ENCODE data around the gene OLFML2B. TPM values are rescaled to one million over a fixed set of nuclear protein-coding genes. Genes with fewer than 3 reads are reported as not detected.

Gene OLFML2B
- total RNA-seq, 2 donors from 2014 or later = 0.75 to 1.00 TPM

GRCh38 chr1:161987303-161987702 is 36.4 kb downstream of the OLFML2B start:
- Histone ChIP-seq H3K9me3 (ENCODE audit: control insufficient read depth, low read length) (peaks cover 7% of the 10 kb centered on the region), H3K9ac (ENCODE audit: extremely low read depth, low read length, poor library complexity, severe bottlenecking) (no peak overlapping the region), H3K36me3 (ENCODE audit: control insufficient read depth, insufficient read depth, low read length) (no peaks in the 10 kb centered on the region), H3K27ac (ENCODE audit: low read depth, low read length) (no peak overlapping the region), H3K27me3 (ENCODE audit: control insufficient read depth, insufficient read depth, low read length, poor library complexity, severe bottlenecking) (no peaks in the 10 kb centered on the region), H3K4me3 (ENCODE audit: low read length) (no peak overlapping the region), H3K4me1 (ENCODE audit: control insufficient read depth, insufficient read depth, low read length) (no peaks in the 10 kb centered on the region)
- WGBS, 2 experiments (ENCODE audit: insufficient coverage in 1 of 2, insufficient read length in 1 of 2) = 87 to 100% methylated on average over 1 of the region's 1 CpG
- Mint-ChIP-seq H3K9me3 (peaks cover 4% of the 10 kb centered on the region), H3K27me3 (ENCODE audit: insufficient read depth) (peaks cover 2% of the 10 kb centered on the region), H3K36me3 (ENCODE audit: low read depth) (no peaks in the 10 kb centered on the region), H3K27ac (no peak overlapping the region), H3K4me3 (no peak overlapping the region), H3K4me1 (no peaks in the 10 kb centered on the region)
- no peak for TF ChIP-seq CTCF (conservative IDR thresholded peaks at IDR 0.05)
- DNase-seq = no peak

GRCh38 chr1:161986328-161986727 is 37.3 kb downstream of the OLFML2B start:
- H3K4me1 ChIP-seq (ENCODE audit: control insufficient read depth, insufficient read depth, low read length) = no peaks in the 10 kb centered on the region
- Mint-ChIP-seq H3K4me1 (no peaks in the 10 kb centered on the region), H3K27ac (no peak overlapping the region), H3K9me3 (peaks cover 4% of the 10 kb centered on the region), H3K27me3 (ENCODE audit: insufficient read depth) (peaks cover 2% of the 10 kb centered on the region), H3K36me3 (ENCODE audit: low read depth) (no peaks in the 10 kb centered on the region), H3K4me3 (no peak overlapping the region)
- 87 to 100% methylated on average over 2 to 4 of the region's 4 CpGs for whole genome bisulfite sequencing, 2 experiments (ENCODE audit: insufficient coverage in 1 of 2, insufficient read length in 1 of 2)
- no peak for TF ChIP-seq CTCF (conservative IDR thresholded peaks at IDR 0.05)
- no peak for DNase-seq
- H3K9me3 ChIP-seq (ENCODE audit: control insufficient read depth, low read length) = peaks cover 7% of the 10 kb centered on the region
- no peak overlapping the region for H3K9ac ChIP-seq (ENCODE audit: extremely low read depth, low read length, poor library complexity, severe bottlenecking)
- H3K4me3 ChIP-seq (ENCODE audit: low read length) = no peak overlapping the region
- H3K27ac ChIP-seq (ENCODE audit: low read depth, low read length) = no peak overlapping the region
- H3K36me3 ChIP-seq (ENCODE audit: control insufficient read depth, insufficient read depth, low read length) = no peaks in the 10 kb centered on the region
- no peaks in the 10 kb centered on the region for H3K27me3 ChIP-seq (ENCODE audit: control insufficient read depth, insufficient read depth, low read length, poor library complexity, severe bottlenecking)

GRCh38 chr1:161985301-161985822 is 38.3 kb downstream of the OLFML2B start:
- no peak for TF ChIP-seq CTCF (conservative IDR thresholded peaks at IDR 0.05)
- no peak overlapping the region for H3K9ac ChIP-seq (ENCODE audit: extremely low read depth, low read length, poor library complexity, severe bottlenecking)
- peaks cover 7% of the 10 kb centered on the region for H3K9me3 ChIP-seq (ENCODE audit: control insufficient read depth, low read length)
- Mint-ChIP-seq H3K27ac (no peak overlapping the region), H3K36me3 (ENCODE audit: low read depth) (no peaks in the 10 kb centered on the region), H3K9me3 (no peaks in the 10 kb centered on the region), H3K4me3 (no peak overlapping the region), H3K4me1 (no peaks in the 10 kb centered on the region), H3K27me3 (ENCODE audit: insufficient read depth) (peaks cover 2% of the 10 kb centered on the region)
- H3K36me3 ChIP-seq (ENCODE audit: control insufficient read depth, insufficient read depth, low read length) = no peaks in the 10 kb centered on the region
- DNase-seq = no peak
- H3K4me3 ChIP-seq (ENCODE audit: low read length) = no peak overlapping the region
- no peaks in the 10 kb centered on the region for H3K27me3 ChIP-seq (ENCODE audit: control insufficient read depth, insufficient read depth, low read length, poor library complexity, severe bottlenecking)
- H3K4me1 ChIP-seq (ENCODE audit: control insufficient read depth, insufficient read depth, low read length) = no peaks in the 10 kb centered on the region
- WGBS, 2 experiments (ENCODE audit: insufficient coverage in 1 of 2, insufficient read length in 1 of 2) = 87 to 92% methylated on average over 5 of the region's 5 CpGs
- no peak overlapping the region for H3K27ac ChIP-seq (ENCODE audit: low read depth, low read length)
